Activated effector memory CD4-positive, alpha-beta T cell treated with Interleukin-2 at 50 U/mL for 16 hours (primary cell): Measurements from ENCODE around the gene SNAPC4.
A peak's percentile ranks its signal among the peaks of the same experiment; 100 is the strongest.

Experiments
- DNase-seq: peaks from one replicate; pipeline ENCODE4 v3.0.0-alpha.2; 2020

Gene SNAPC4

DNA sequence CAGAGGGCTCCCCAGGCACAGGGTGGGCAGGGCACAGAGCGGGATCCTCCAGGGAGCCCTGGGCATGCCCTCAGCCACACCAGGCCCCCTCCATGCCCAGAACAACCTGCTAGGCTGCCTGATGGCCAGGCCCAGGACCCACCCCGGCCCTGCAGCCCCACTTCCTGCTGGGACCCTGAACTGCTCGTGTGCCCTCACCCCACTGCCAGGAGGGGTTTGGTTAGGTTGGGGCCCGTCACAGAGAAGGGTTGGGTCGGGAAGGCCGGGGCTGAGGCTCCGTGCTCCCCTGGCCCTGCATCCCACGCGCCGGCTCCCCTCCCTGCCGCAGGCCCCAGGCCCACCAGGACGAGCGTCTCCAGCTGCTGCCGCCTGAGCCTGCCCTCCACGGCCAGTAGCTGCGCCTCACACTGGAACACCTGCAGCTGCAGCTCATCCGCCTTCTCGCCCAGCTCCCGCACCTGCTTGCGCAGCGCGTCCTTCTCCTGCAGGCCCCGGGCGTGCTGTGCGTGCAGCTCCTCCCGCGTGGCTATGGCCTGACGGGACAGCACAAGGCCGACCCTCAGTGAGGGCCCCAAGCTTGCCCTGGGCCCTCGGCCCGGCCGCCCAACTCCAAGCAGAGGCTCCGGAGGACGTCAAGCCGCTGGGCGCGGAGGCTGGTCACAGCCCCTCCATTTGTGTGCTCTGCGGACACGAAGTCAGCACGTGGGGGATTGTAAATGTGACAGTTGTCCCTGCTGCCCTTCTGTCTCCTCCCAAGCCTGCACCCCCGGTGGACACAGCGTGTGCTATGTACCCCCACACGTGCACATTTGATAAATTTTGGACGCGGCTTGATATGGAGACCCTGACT is 32.4 kb downstream of the SNAPC4 start:
- DNase-seq = no peak

DNA sequence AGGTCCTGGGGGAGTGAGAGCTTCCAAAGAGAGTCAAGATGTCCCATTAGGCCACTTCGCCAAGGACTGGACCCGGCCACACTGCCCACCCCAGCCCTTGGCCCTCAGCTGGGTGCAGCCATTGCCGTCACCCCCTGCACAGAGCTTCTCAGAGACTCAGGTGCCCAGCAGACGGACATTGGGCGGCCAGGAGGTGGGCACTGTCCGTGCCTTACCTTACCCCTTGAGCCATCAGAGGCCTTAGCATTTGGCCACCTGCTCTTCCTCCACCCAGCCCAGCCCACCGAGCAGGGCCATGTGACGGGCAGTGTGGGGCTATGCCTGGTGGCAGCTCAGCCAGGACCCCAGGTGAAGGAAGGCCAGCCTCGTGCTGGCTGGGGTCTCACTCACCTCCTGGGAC is 33.1 kb downstream of the SNAPC4 start:
- DNase-seq = no peak

DNA sequence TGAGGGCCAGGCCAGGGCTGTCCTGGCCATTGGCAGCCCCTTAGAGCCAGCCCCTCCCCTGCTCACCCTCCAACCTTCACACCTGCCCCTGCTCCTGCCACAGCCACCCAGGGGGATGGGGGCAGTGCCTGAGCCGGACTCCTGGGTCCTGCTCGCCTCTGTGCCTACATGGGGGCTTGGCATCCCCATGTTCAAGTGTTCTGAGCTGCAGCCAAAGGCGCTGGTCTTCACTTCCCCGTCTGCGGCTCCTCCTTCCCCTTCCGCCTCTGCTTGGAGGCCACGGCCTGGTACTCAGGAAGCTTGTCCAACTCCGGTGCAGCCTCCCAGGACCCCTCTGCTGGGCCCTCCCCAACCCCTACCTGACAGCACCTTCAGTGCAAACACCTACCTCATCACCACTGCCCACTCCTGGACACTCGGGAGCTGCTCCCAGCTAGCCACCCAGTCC is 34.2 kb downstream of the SNAPC4 start:
- DNase-seq = no peak

DNA sequence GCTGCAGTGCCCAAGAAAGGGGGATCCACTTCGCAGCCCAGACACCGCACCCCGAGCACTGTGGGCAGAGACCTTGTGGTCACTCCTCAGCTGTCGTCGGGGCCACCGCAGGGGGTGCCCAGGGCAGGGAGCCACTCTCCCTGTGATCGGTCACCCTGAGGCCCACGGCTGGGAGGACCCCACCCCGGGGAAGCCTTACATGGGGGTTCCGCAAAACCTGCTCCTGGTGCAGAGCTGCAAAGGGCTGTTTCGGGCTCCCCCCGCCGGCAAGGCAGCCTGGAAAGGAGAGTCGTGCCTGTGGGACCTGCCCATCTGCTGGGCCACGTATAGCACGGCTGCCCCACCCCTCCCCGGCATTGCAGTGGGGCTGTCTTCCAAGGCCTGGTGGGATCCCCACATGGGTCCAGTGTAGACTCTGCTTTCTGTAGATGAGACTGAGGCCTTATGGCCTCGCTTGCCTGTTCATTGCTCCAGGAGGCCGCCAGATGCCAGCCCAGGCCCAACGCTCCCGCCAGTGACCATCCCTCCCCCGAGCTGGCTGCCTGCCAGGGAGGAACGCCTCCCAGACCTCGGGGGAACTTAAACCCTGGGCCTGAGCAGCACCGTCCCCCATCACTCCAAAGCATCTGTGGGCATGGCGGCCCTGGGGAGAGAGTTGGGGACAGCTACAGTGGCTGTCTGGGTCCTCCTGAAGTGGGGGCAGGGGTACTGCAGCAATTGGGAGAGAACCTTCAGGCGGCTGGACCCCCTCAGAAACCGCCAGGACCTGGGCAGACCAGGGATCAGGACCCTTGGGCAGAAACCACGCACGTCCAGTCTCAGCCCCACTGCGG is 34.8 kb downstream of the SNAPC4 start:
- DNase-seq = no peak

DNA sequence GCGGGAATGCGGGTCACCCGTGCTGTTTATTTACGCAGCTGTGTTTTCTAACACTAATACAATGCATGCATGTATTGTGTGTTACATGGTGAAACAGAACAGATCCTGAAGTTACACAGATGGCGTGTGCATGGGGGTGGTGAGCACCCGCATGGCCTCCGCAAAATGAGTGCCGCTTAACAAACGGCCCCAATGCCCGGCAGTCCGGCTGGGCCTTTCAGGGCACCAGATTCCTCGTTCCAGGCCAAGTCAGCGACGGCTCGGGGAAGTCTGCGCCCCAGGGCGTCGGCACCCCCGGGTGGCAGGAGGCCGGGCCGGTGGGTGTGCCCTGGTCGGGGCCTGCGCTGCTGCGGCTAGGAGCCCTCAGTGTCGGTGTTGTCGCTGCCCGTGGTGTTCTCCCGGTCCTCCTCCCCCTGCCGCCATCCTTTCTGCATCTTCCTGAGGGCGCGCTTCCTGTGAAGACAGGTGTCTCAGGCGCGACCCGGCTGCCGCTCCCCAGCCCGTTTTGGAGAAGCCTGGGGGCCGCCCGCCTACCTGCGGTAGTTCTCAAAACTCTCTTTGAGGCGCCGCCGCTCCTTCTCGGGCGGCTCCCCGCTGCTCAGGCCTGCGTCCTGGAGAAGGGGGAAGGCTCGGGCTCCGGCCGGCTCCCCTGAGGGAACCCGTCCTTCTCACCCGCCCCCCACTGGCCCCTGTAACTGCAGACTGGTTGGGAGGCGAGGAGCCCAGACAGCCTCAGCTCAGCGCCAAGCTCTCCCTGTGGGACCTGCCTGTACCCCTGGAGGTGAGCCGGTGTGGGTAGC is 35.8 kb downstream of the SNAPC4 start:
- no peak for DNase-seq

DNA sequence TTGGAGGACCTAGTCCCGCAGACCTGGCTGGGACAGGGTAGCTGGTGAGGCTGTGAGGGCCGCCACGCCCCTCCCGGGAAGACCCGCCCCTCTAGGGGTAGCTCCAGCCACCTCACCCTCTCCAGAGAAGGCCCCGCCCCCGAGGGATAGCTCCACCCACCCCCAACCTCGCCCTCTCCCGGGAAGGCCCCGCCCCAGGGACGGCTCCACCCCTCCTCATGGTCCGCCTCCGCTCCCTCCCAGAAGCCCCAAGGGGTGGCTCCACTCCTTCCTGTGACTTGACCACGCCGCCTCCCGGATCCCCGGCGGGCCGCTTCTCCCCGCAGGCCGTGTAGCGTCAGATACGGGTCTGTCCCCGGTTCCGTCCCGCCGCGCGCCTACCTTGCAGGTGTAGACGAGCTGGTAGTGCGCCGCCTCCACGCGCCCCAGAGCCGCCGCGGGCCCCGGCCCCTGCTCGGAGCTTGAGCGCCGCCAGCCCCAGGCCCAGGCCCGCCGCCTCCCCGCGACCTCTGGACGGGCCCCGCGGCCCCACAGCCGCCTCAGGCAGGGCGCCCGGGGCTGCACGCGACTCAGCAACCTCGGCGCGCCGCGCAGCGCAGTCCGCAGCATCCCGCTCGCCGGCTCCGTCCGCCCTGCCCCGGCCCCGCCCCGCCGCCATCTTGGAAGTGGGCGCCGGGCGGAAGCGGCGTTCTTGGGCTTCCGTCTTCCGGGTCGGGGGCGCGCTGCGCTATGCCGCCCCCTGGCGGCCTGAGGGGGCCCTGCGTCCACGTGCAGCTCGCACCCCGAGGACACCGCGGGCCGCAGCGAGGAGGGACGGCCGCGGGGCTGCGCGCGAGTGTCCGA is 36.6 kb downstream of the SNAPC4 start, which contains the start of gene DNLZ:
DNLZ (minus strand) TSS at position 639 of the 843 bp plus-strand sequence; CDS start at position 609, 30 bp downstream.
- peak; percentile 85 for DNase-seq

DNA sequence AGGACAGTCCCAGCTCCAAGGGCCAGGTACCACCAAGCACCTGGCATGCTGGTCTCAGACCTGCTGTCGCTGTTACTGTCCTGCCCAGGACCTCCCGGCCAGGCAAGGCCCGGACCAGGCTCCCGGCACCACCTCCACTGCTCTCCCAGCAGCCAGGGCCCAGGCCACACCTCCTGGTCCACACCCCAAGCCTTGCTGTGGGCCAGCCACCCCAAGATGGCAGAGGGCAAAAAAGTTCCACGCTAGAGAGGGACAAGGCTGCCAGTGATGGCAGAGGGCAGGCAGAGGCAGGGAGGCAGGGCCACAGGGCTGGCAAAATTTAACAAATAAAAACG is 37.6 kb downstream of the SNAPC4 start:
- DNase-seq = no peak

DNA sequence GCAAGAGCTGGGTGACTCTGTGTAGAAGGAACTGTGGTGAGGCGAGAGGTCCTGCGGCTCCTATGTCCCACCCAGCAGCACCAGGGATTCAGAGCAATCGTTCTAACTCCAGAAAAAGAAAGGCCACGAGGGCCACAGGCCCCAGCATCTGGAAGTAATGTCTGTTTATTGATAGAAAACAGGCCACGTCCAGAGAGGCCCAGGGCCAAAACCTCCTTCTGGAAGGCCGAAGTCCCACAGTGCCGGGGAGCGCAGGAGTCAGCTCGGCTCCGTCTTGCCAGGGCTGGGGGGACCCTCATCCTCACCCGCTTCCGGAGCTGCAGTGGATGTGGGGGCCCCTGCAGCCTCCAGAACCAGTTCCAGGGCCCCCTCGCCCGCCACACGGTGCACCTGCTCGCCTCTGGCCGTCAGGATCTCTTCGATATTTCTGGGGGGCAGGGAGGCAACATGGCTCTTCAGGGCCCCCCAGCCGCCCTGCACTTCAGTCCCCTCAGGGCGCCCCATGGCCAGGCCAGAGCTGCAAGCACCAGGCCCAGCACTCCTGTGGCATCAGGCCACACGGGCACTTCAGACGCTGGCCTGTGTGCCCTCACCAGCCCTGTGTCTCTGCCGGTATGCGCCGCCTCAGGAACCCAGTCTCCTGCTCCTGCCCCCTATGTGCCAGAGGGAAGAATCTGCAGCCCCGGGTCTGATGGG is 38.1 kb downstream of the SNAPC4 start:
- DNase-seq = no peak

DNA sequence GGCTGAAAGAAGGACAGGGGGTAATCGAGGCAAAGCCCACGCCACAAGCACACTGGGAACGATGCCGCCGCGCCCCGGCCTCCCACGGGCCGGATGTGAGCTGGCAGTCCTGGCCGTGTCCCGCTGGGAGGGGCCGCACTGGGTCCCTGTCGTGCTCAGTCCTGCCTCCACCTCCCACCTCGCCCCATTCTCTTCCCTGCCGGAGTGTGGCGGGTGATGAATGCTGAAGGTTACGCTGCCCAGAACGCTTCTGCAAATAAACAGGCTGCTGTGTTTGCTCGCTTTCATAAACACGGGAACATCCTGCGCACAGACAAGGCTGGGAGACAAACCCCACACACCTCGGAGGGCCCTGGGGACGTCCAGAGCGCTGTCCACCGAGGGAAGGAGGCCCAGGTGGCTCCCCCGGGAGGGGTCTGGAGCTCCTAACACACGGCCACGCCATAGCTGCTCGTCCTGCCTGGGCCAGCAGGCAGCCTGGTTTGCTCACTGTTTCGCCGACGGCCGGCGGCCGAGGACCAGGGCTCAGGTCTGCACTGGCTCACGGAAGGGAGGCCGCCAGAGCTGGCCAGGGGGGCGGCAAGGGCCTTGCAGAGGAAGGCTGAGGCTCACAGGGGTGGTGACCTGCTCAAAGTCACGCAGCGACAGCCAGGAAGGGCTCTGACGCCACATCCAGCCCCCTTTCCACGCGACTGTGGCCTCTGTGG is 38.8 kb downstream of the SNAPC4 start:
- no peak for DNase-seq

DNA sequence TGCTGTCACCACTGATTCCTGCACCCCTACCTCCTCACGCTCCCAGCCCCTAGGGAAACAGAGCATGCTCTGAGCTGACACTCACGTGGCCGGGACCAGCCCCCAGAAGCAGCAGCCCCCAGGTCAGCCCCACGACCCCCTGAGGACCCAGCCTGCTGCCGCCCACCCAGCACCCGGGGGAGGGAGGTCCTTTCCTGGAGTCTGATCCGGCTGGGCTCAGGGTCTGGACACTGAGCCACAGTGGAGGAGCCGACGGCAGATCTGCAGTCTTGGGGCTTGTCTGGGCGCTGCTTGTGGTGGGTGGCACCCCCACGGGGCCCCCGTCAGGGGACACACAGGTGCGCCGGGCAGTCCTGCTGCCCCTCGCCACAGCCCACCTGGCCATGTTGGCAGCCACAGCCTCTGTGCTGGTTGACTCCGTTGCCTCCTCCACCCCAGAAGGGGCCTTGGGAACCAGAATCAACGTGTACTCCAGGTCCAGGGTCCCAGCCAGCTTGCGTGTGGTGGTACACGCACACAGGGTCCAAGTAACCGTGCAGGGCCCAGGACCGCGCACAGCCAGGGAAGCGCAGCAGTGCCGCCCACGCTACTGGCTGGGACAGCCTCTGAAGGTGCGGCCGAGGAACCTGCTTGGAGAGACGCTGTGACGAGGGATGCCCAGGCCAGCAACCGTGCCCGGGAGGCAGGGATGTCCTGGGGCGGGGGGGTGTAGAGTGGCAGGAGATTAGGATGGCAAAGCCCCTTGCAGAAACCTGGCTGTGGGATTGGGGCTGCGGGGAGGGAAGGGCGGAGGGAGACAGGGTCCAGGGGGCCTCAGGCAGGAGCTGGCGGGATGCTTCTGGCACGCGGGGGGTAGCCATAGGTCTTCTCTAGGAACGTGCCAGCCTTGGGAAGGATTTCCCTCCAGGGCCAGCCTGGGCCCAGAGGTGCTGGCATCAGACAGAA is 39.9 kb downstream of the SNAPC4 start:
- no peak for DNase-seq

DNA sequence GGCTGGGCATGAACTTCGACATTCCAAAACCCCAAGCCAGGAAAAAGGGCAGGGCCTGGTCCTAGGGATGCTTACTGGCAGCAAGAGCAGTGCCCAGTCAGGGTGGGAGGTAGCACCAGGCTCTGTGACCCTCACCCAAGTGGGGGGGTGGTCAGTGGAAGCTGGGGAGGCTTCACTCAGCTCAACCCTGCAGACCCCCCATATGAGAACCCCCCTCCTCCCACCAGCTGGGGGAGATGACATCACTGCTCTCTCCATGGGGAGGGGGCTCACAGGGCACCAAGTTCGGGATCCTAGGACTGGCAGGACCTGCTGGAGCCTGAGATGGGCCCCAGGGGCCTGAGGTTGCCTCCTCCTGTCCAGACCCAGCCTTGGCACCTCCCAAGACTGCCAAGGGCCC is 41.1 kb downstream of the SNAPC4 start:
- no peak for DNase-seq

DNA sequence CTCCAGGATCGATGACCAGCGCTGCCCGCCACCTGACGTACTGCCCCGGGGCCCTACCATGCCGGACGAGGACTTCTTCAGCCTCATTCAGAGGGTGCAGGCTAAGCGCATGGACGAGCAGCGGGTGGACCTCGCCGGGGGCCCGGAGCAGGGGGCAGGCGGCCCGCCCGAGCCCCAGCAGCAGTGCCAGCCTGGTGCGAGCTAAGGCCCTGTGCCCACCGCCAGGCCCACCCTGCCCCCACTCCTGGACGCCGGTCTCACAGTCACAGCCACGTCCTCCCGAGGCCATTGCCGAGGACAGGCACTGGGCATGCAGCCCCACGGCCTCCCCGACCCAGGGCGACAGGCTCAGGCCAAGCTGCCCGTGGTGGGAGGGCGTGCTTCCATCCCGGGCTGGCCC is 42.0 kb downstream of the SNAPC4 start:
- no peak for DNase-seq

DNA sequence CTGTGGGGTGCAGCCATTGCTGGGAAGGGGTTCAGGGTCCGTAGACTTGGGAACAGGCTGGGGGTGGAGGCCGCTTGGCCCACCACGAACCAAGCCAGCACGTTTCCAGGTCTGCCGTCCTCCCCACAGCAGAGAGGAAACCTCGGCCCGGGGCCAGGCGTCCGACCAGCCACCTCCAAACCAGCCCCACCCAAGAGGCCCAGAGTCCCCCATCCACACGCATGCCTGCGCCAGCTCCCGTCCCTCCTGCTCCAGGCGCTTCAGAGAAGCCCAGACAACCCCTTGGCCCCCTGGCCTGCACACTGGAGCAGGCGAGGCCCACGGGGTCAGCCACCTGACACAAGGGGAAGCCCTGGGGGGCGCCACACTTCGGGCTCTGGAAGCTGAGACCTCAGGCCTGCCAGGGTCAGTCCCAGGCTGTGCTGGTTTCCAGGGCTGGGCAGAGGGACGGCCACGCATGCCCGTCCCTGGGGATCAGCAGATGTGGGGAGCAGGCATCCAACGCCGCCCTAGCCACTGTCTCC is 42.7 kb downstream of the SNAPC4 start:
- no peak for DNase-seq

DNA sequence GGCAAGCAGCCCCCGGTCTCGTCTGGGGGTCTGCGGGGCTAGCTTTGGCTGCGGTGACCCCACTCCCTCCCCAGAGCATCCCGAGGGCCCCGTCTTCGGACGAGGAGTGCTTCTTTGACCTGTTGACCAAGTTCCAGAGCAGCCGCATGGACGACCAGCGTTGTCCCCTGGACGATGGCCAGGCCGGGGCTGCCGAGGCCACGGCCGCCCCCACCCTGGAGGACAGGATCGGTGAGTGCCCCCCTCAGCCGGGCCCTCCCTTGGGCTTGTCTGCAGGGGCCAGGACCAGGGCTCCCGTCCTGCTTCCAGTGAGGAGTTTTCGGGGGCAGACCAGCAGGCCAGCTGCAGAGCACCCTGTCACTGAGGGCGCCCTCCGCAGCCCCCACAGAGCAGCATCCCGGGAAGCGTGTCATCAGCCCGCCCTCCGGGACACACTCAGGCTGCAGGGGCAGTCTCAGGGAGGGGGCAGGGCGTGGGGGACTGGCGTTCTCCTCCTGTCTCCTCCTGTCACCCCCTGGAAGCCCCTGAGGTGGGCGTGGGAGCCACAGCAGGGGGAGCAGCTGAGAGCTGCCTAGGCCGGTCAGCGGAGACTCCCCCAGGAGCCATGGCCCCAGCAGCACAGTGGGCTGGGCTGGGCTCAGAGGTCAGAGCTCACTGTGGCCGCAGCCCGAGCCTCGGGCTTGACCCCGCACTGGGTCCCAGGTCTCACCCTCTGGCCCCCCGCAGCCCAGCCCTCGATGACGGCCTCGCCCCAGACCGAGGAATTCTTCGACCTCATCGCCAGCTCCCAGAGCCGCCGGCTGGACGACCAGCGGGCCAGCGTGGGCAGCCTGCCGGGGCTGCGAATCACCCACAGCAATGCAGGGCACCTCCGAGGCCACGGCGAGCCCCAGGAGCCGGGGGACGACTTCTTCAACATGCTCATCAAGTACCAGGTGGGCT is 44.1 kb downstream of the SNAPC4 start:
- DNase-seq = no peak

DNA sequence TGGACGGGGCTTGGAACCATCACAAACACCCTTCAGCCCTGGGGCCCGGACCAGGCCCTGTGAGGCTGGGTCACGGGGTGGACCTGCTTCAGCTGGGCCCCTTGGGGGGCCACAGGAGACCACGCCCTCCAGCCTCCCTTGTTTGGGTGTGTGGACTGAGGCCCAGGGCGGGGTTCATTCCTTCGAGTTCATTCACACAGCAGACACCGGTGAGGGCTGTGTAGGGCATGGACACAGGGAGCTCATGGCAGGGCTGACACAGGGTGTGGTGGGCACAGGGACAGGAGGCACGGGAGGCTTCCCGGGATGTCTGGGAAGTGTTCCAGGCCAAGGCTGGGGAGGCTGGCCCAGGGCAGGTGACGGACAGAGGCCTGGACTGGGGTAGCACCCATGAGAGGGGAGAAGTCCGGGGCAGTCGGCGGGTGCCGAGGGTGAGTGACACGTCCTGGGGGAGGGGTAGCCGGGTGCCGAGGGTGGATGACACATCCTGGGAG is 45.3 kb downstream of the SNAPC4 start:
- DNase-seq = no peak

DNA sequence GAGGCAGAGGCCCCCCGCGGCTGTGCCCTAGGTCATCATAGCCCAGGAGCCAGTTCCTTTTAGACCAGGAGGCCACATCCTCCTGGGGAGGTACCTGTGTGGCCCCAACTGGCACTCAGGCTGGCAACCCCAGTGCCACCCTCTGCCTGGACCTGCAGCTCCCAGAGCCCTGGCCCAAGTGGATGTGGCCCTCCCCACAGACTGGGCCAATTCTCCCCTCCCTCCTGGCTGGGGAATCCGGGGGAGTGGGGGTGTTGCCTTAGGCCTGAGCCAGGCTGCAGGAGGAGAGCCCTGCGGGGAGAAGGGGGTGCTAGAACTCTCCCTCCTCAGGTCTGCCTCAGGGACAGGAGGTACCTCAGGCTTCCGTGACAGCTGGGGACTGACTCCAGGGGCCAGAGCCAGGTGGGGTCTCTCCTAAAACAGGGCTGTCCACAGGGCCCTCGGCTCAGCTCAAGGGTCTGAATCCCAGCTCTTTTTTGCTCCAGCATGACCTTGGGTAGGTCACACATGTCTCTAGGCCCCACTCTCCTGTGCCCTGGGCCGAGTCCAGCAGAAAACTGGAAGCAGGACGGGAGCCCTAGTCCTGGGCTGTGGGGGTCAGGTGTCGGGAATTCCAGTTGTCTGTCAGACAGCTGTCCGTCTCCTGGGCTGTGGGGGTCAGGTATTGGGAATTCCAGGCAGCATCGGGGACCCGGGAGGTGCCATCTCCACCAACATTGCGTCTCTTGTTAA is 46.0 kb downstream of the SNAPC4 start:
- no peak for DNase-seq

DNA sequence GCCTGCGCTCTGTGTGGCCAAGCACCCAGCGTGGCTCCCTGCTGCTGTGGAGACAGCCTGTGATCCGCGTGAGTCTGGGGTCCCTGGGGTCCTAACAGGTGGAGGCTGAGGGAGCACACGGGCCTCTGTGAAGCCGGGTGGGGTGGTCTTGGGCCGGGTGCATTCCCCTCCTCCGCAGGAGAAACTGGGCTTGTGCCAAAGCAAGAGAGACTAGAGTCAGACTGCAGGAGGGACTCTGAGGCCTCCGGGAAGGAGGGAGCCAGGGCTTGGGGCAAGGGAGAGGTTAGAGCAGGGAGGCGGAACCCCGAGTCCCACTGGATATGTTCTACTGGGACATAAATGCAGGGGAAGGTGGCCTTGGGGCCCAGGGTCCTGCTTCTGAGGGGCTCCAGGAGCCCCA is 46.9 kb downstream of the SNAPC4 start:
- DNase-seq = no peak
